OCI-LY7 (cell line): Measurements from ENCODE around the gene XRCC5. TPM values are rescaled to one million over a fixed set of nuclear protein-coding genes. Genes with fewer than 3 reads are reported as not detected.

Experiments
- BruUV-seq: library from RNA; stranded (reverse); fragments of 400-500 nt; replicated peaks from 2 replicates; lab custom pipeline; 2021; lab: Mats Ljungman, UMichigan
- CTCF ChIA-PET: fragments of 300-600 bp; sonication (Branson Sonifier 250); formaldehyde crosslinking; loops from one replicate; lab custom pipeline; 2022; ENCODE audit warnings: antibody characterized with exemption; ENCODE audit not compliant: unreplicated experiment; lab: Charles Lee
- POLR2A ChIA-PET: fragments of 300-600 bp; sonication (Branson Sonifier 250); formaldehyde crosslinking; loops from one replicate; lab custom pipeline; 2022; ENCODE audit warnings: antibody characterized with exemption; lab: Charles Lee
- DNase-seq: peaks from one replicate; pipeline ENCODE4 v3.0.0-alpha.2; 2015; ENCODE audit warnings: low spot score
- H2AFZ ChIP-seq: fragments of 200-600 bp; sonication (generic), shearing (Covaris generic); 2 replicates; pipeline ENCODE4 v1.6.1; 2014; ENCODE audit warnings: mild to moderate bottlenecking, antibody characterized with exemption, low read length, moderate library complexity
- H3K27ac ChIP-seq: fragments of 200-600 bp; sonication (generic); 2 replicates; pipeline ENCODE4 v1.5.1; 2014; ENCODE audit warnings: mixed run types, low read depth, mild to moderate bottlenecking, moderate library complexity, low read length, inconsistent platforms; ENCODE audit not compliant: poor library complexity, severe bottlenecking
- H3K36me3 ChIP-seq: fragments of 200-600 bp; sonication (generic); 2 replicates; pipeline ENCODE4 v1.6.1; 2014; ENCODE audit warnings: mild to moderate bottlenecking, antibody characterized with exemption, low read length, moderate library complexity, mixed read lengths; ENCODE audit not compliant: insufficient read depth
- H3K4me1 ChIP-seq: fragments of 200-600 bp; sonication (generic); 2 replicates; pipeline ENCODE4 v1.5.1; 2014; ENCODE audit warnings: mild to moderate bottlenecking, low read length; ENCODE audit not compliant: insufficient read depth, poor library complexity, severe bottlenecking
- H3K4me2 ChIP-seq: fragments of 200-600 bp; sonication (generic); 2 replicates; pipeline ENCODE4 v1.6.1; 2014; ENCODE audit warnings: mild to moderate bottlenecking, low read length
- H3K4me3 ChIP-seq: fragments of 200-600 bp; sonication (generic); 2 replicates; pipeline ENCODE4 v1.5.1; 2014; ENCODE audit warnings: mild to moderate bottlenecking, low read depth, low read length; ENCODE audit not compliant: poor library complexity, severe bottlenecking
- H3K79me2 ChIP-seq: fragments of 200-600 bp; sonication (generic); 2 replicates; pipeline ENCODE4 v1.6.1; 2016; ENCODE audit warnings: low read depth, mild to moderate bottlenecking, low read length, moderate library complexity, mixed read lengths; ENCODE audit not compliant: insufficient read depth
- H3K9me2 ChIP-seq: fragments of 200-600 bp; sonication (generic); 2 replicates; pipeline ENCODE4 v1.6.1; 2016; ENCODE audit warnings: mild to moderate bottlenecking, low read length, mixed read lengths; ENCODE audit not compliant: insufficient read depth
- H3K9me3 ChIP-seq: fragments of 200-600 bp; sonication (generic); 2 replicates; pipeline ENCODE4 v1.6.1; 2014; ENCODE audit warnings: mild to moderate bottlenecking, mixed run types, low read length, mixed read lengths
- H4K20me1 ChIP-seq: fragments of 200-600 bp; sonication (generic); 2 replicates; pipeline ENCODE4 v1.6.1; 2014; ENCODE audit warnings: mild to moderate bottlenecking, antibody characterized with exemption, low read length, moderate library complexity, mixed read lengths; ENCODE audit not compliant: insufficient read depth
- CTCF ChIP-seq: fragments of 200-600 bp; sonication (generic); conservative IDR thresholded peaks from 2 replicates; pipeline ENCODE4 v1.5.1; 2014; ENCODE audit warnings: mild to moderate bottlenecking, antibody characterized with exemption, low read length, moderate library complexity, mixed read lengths
- EZH2phosphoT487 ChIP-seq: fragments of 200-600 bp; sonication (generic); IDR thresholded peaks from 2 replicates; pipeline ENCODE4 v1.6.1; 2018; ENCODE audit warnings: low read depth, borderline replicate concordance, mild to moderate bottlenecking, mixed run types, antibody characterized with exemption, low read length, moderate library complexity, mixed read lengths
- intact Hi-C: fragments of 100-400 bp; cut with micrococcal nuclease; formaldehyde crosslinking; loops from one replicate; pipeline ENCODE4 v1.10.0; 2022; ENCODE audit not compliant: unreplicated experiment
- total RNA-seq, 2 experiments: library from RNA; depleted of rRNA in 1 of 2; stranded (reverse); fragments of >200 nt in 1 of 2; shearing (Covaris generic) in 1 of 2; gene quantifications; 2 replicates each; pipeline ENCODE4 v1.2.3, GENCODE V29; 2014 to 2022

XRCC5 gene
- total RNA-seq, 2 experiments from 2014 or later: 174 to 344 TPM

- Histone ChIP-seq H3K4me3 (no peak overlapping the region), H3K79me2 (no peaks in the 10 kb centered on the region), H2AFZ (no peak overlapping the region), H4K20me1 (no peaks in the 10 kb centered on the region), H3K27ac (no peak overlapping the region), H3K9me2 (no peaks in the 10 kb centered on the region), H3K4me2 (no peak overlapping the region), H3K4me1 (no peaks in the 10 kb centered on the region), H3K9me3 (0 out of 2 replicates have a peak, but pooled peaks cover under 1% of the 10 kb centered on the region), H3K36me3 (no peaks in the 10 kb centered on the region)
- ChIA-PET CTCF (no interaction called here), POLR2A (no interaction called here)
- no peak for TF ChIP-seq CTCF
- TF ChIP-seq EZH2phosphoT487: no peak
- no TSS peak for BruUV-seq
- no peak for DNase-seq
- intact Hi-C loops: no loop called here
Observed at GRCh38 chr2:216243026-216243425, 133.9 kb downstream of the XRCC5 start.

- Histone ChIP-seq H3K79me2 (no peaks in the 10 kb centered on the region), H3K9me2 (no peaks in the 10 kb centered on the region), H3K4me3 (no peak overlapping the region), H4K20me1 (no peaks in the 10 kb centered on the region), H3K27ac (no peak overlapping the region), H2AFZ (no peak overlapping the region), H3K4me1 (no peaks in the 10 kb centered on the region), H3K9me3 (0 out of 2 replicates have a peak, but pooled peaks cover 6% of the 10 kb centered on the region), H3K36me3 (no peaks in the 10 kb centered on the region), H3K4me2 (no peak overlapping the region)
- intact Hi-C loops: no loop called here
- ChIA-PET CTCF (no interaction called here), POLR2A (interaction anchor here (0.5 to 0.6 kb wide), 2 partner anchors 51 to 256 kb away, joined by 3 to 5 read pairs; no protein-coding TSS in a partner anchor)
- no peak for DNase-seq
- TF ChIP-seq EZH2phosphoT487 (no peak), CTCF (no peak)
- no TSS peak for BruUV-seq
Observed at GRCh38 chr2:216245391-216245975, 136.3 kb downstream of the XRCC5 start.

GRCh38 chr2:216246766-216247165, 137.6 kb downstream of the XRCC5 start:
- Histone ChIP-seq H3K36me3 (no peaks in the 10 kb centered on the region), H3K4me2 (no peak overlapping the region), H3K4me1 (no peaks in the 10 kb centered on the region), H3K9me3 (0 out of 2 replicates have a peak, but pooled peaks cover 6% of the 10 kb centered on the region), H2AFZ (no peak overlapping the region), H3K27ac (no peak overlapping the region), H4K20me1 (no peaks in the 10 kb centered on the region), H3K9me2 (no peaks in the 10 kb centered on the region), H3K4me3 (no peak overlapping the region), H3K79me2 (no peaks in the 10 kb centered on the region)
- TF ChIP-seq CTCF (no peak), EZH2phosphoT487 (no peak)
- DNase-seq: no peak
- POLR2A ChIA-PET: no interaction called here
- intact Hi-C loops: no loop called here
- no TSS peak for BruUV-seq
- CTCF ChIA-PET: no interaction called here
